Testis (tissue), 5 donors: ENCODE data around the gene ASTN1. TPM values are rescaled to one million over a fixed set of nuclear protein-coding genes. Genes with fewer than 3 reads are reported as not detected.

Source experiments
- DNase-seq: peaks from one replicate; pipeline ENCODE4 v3.0.0-alpha.2; 2019
- H3K27ac ChIP-seq, 2 donors: fragments of 200-600 bp; sonication (generic); one replicate each; pipeline ENCODE4 v1.5.1; 2019
- H3K27me3 ChIP-seq: fragments of 200-600 bp; sonication (generic); one replicate; pipeline ENCODE4 v1.5.1; 2019
- H3K36me3 ChIP-seq: fragments of 200-600 bp; sonication (generic); one replicate; pipeline ENCODE4 v1.5.1; 2017; ENCODE audit warnings: low read depth; ENCODE audit errors: missing control alignments
- H3K4me1 ChIP-seq: fragments of 200-600 bp; sonication (generic); one replicate; pipeline ENCODE4 v1.5.1; 2019
- H3K4me3 ChIP-seq, 2 donors: fragments of 200-600 bp; sonication (generic); one replicate each; pipeline ENCODE4 v1.5.1; 2017 to 2019
- H3K9me3 ChIP-seq: fragments of 200-600 bp; sonication (generic); one replicate; pipeline ENCODE4 v1.5.1; 2017
- CTCF ChIP-seq, 3 experiments: fragments of 450-650 bp in 2 of 3; fragments of 200-600 bp in 1 of 3; sonication (generic) in 1 of 3; IDR thresholded peaks; one replicate each; pipeline ENCODE4 v1.5.1; 2016 to 2019; ENCODE audit warnings: antibody characterized with exemption in 3 of 3, mild to moderate bottlenecking in 2 of 3, moderate library complexity in 1 of 3
- POLR2A ChIP-seq: fragments of 450-650 bp; IDR thresholded peaks from one replicate; pipeline ENCODE4 v1.6.1; 2017; ENCODE audit warnings: antibody characterized with exemption, mild to moderate bottlenecking, moderate library complexity
- WGBS, 2 donors: methylation state at CpG; one replicate each; pipeline ENCODE4 v1.1.5; 2018; 5-methylcytosine and 5-hydroxymethylcytosine counted together
- intact Hi-C: fragments of 100-400 bp; cut with DNase I; formaldehyde crosslinking; loops from one replicate; pipeline ENCODE4 v1.15.1; 2023; ENCODE audit warnings: low total_unique reads
- long read RNA-seq, 2 donors: transcript quantifications; one replicate each; lab custom pipeline, GENCODE V29; 2026
- polyA plus RNA-seq: library from polyadenylated mRNA; stranded (reverse); fragments of 350-450 nt; fragmentation: Illumina TruSeq; extraction: RNeasy Lipid Tissue Mini Kit (QIAGEN cat#74804); gene quantifications from one replicate; pipeline ENCODE4 v1.2.3, GENCODE V29; 2014; ENCODE audit warnings: low read depth, low replicate concordance; ENCODE audit not compliant: insufficient read depth
- total RNA-seq, 2 donors: library from RNA; depleted of rRNA; stranded (reverse); fragments of >200 nt; gene quantifications; one replicate each; pipeline ENCODE4 v1.2.3, GENCODE V29; 2016

ASTN1 gene
- total RNA-seq (1 to 10 TPM; 1.2 to 2.1 TPM), polyA plus RNA-seq (2.7 TPM)
- long read RNA-seq, donor 1, partial matches to known transcripts = 12 of 14 reads
- long read RNA-seq, donor 1, other reads (novel, unspliced or antisense) = 0 of 14 reads
- long read RNA-seq, donor 2 = 0 reads

- 1 to 2% methylated on average over 17 to 49 of the region's 49 CpGs for WGBS, 2 donors
- H3K4me1 ChIP-seq = peaks cover 3% of the 10 kb centered on the region
- H3K36me3 ChIP-seq = no peaks in the 10 kb centered on the region
- TF ChIP-seq POLR2A (no peak), CTCF (IDR thresholded peaks at IDR 0.05) (no peak)
- DNase-seq = peak; percentile 14
- intact Hi-C loops = no loop called here
- no peaks in the 10 kb centered on the region for H3K27me3 ChIP-seq
- peak within 1 kb of the TSS; percentile 25 to 47 for H3K4me3 ChIP-seq
- no peak within 1 kb of the TSS for H3K27ac ChIP-seq
- no peaks in the 10 kb centered on the region for H3K9me3 ChIP-seq
Observed at GRCh38 chr1:177164380-177165068, at the start of gene ASTN1. ASTN1 (minus strand) TSS chr1:177164712; CDS start chr1:177164676, 36 bp downstream.

- Histone ChIP-seq H3K27ac (no peak overlapping the region), H3K9me3 (no peaks in the 10 kb centered on the region), H3K27me3 (no peaks in the 10 kb centered on the region), H3K4me1 (peaks cover 13% of the 10 kb centered on the region), H3K4me3 (no peak overlapping the region), H3K36me3 (no peaks in the 10 kb centered on the region)
- intact Hi-C loops = no loop called here
- DNase-seq = no peak
- TF ChIP-seq POLR2A (no peak), CTCF (IDR thresholded peaks at IDR 0.05) (no peak)
- WGBS, 2 donors = 26 to 47% methylated on average over 4 of the region's 4 CpGs
Observed at GRCh38 chr1:177211231-177211630, 46.7 kb upstream of the ASTN1 start.

- H3K27me3 ChIP-seq = no peaks in the 10 kb centered on the region
- no peak for DNase-seq
- H3K4me3 ChIP-seq = no peak overlapping the region
- no peak overlapping the region for H3K27ac ChIP-seq
- H3K36me3 ChIP-seq = no peaks in the 10 kb centered on the region
- no peaks in the 10 kb centered on the region for H3K9me3 ChIP-seq
- TF ChIP-seq CTCF (IDR thresholded peaks at IDR 0.05) (no peak), POLR2A (no peak)
- peaks cover 13% of the 10 kb centered on the region for H3K4me1 ChIP-seq
- intact Hi-C loops = no loop called here
Observed at GRCh38 chr1:177210071-177210470, 45.6 kb upstream of the ASTN1 start.

GRCh38 chr1:177209357-177209756 lies 44.8 kb upstream of the ASTN1 start:
- TF ChIP-seq POLR2A (no peak), CTCF (IDR thresholded peaks at IDR 0.05) (no peak)
- Histone ChIP-seq H3K9me3 (no peaks in the 10 kb centered on the region), H3K36me3 (no peaks in the 10 kb centered on the region), H3K27ac (no peak overlapping the region), H3K27me3 (no peaks in the 10 kb centered on the region), H3K4me3 (no peak overlapping the region), H3K4me1 (peaks cover 13% of the 10 kb centered on the region)
- WGBS, 2 donors = 54 to 60% methylated on average over 3 of the region's 3 CpGs
- intact Hi-C loops = no loop called here
- DNase-seq = peak; percentile 73

GRCh38 chr1:177208920-177209319 lies 44.4 kb upstream of the ASTN1 start:
- Histone ChIP-seq H3K9me3 (no peaks in the 10 kb centered on the region), H3K27ac (no peak overlapping the region), H3K27me3 (no peaks in the 10 kb centered on the region), H3K36me3 (no peaks in the 10 kb centered on the region), H3K4me1 (peaks cover 13% of the 10 kb centered on the region), H3K4me3 (no peak overlapping the region)
- no peak for DNase-seq
- 79 to 81% methylated on average over 4 of the region's 4 CpGs for WGBS, 2 donors
- TF ChIP-seq POLR2A = no peak
- no peak for TF ChIP-seq CTCF (IDR thresholded peaks at IDR 0.05)
- intact Hi-C loops = no loop called here
